HS-5 (cell line): Measurements from ENCODE around the gene ARHGAP23.

Experiments used
- DNase-seq: peaks from one replicate; pipeline ENCODE4 v3.0.0-alpha.2; 2012; ENCODE audit warnings: low read depth

ARHGAP23 gene

GRCh38 chr17:38443356-38444031, 15.2 kb downstream of the ARHGAP23 start:
- no peak for DNase-seq

GRCh38 chr17:38444151-38444550, 15.9 kb downstream of the ARHGAP23 start:
- DNase-seq = no peak

GRCh38 chr17:38447502-38448085, 19.3 kb downstream of the ARHGAP23 start:
- no peak for DNase-seq

- DNase-seq = no peak
These were observed 20.0 kb downstream of the ARHGAP23 start for GRCh38 chr17:38448208-38448771.

- DNase-seq = no peak
These were observed 21.1 kb downstream of the ARHGAP23 start for GRCh38 chr17:38449364-38449763.

- DNase-seq = no peak
These were observed 22.3 kb downstream of the ARHGAP23 start for GRCh38 chr17:38450557-38451029.

- DNase-seq = no peak
These were observed 23.0 kb downstream of the ARHGAP23 start for GRCh38 chr17:38451030-38451839.

- no peak for DNase-seq
These were observed 23.7 kb downstream of the ARHGAP23 start for GRCh38 chr17:38451840-38452529.

GRCh38 chr17:38452719-38453118, 24.5 kb downstream of the ARHGAP23 start:
- no peak for DNase-seq

GRCh38 chr17:38453951-38454421, 25.7 kb downstream of the ARHGAP23 start:
- no peak for DNase-seq

GRCh38 chr17:38454532-38454931, 26.3 kb downstream of the ARHGAP23 start:
- no peak for DNase-seq

GRCh38 chr17:38455288-38455915, 27.1 kb downstream of the ARHGAP23 start:
- DNase-seq = no peak

GRCh38 chr17:38456031-38456815, 28.0 kb downstream of the ARHGAP23 start:
- no peak for DNase-seq

GRCh38 chr17:38457577-38458371, 29.5 kb downstream of the ARHGAP23 start:
- DNase-seq = no peak

GRCh38 chr17:38458521-38458920, 30.3 kb downstream of the ARHGAP23 start:
- DNase-seq = no peak

- DNase-seq = no peak
These were observed 31.3 kb downstream of the ARHGAP23 start for GRCh38 chr17:38459567-38459966.

- no peak for DNase-seq
These were observed 31.9 kb downstream of the ARHGAP23 start for GRCh38 chr17:38460082-38460715.

GRCh38 chr17:38460716-38461630, 32.7 kb downstream of the ARHGAP23 start:
- DNase-seq = no peak
